HepG2 (cell line): ENCODE results near the gene CARD9. TPM values are rescaled to one million over a fixed set of nuclear protein-coding genes. Genes with fewer than 3 reads are reported as not detected.

Experiments used
- KLF9 ChIP-seq: IDR thresholded peaks from 2 replicates; pipeline ENCODE4 v1.6.1; 2016; ENCODE audit warnings: low read depth
- ZMAT3 ChIP-seq: sonication (generic); formaldehyde crosslinking; conservative IDR thresholded peaks from 2 replicates; pipeline ENCODE4 v1.7.0; 2021; ENCODE audit warnings: missing genetic modification reagents
- ZNF12 ChIP-seq: sonication (generic); formaldehyde crosslinking; IDR thresholded peaks from 2 replicates; pipeline ENCODE4 v1.5.0; 2020; ENCODE audit warnings: missing genetic modification reagents
- ZNF20 ChIP-seq: sonication (generic); formaldehyde crosslinking; IDR thresholded peaks from 2 replicates; pipeline ENCODE4 v1.4.0; 2020; ENCODE audit warnings: mild to moderate bottlenecking, moderate library complexity, missing genetic modification reagents
- polyA plus RNA-seq, 8 experiments: library from polyadenylated mRNA; depleted of rRNA in 3 of 8; stranded (reverse) in 7 of 8; unstranded in 1 of 8; fragments of >200 nt; fragmentation: Illumina TruSeq in 4 of 8; extraction: Trizol in 4 of 8; gene quantifications; 2 replicates each; pipeline versions ENCODE4 v1.2.1 to v1.2.3, GENCODE V29; 2011 to 2016; ENCODE audit warnings: low read depth in 4 of 8, missing spikeins in 1 of 8, mixed read lengths in 1 of 8; ENCODE audit not compliant: insufficient read depth in 1 of 8
- total RNA-seq, 5 experiments: library from RNA; depleted of rRNA; stranded (reverse); fragments of >200 nt; fragmentation: Illumina TruSeq; extraction: Trizol; gene quantifications; 2 replicates each; pipeline ENCODE4 v1.2.3, GENCODE V29; 2016; ENCODE audit warnings: low read depth in 1 of 5
- TF ChIP-seq, protein P1 (sequence below): sonication (generic); formaldehyde crosslinking; IDR thresholded peaks from 2 replicates; pipeline ENCODE4 v1.5.0; 2020; ENCODE audit warnings: mild to moderate bottlenecking, missing genetic modification reagents, borderline replicate concordance
- TF ChIP-seq, protein P2 (sequence below): sonication (generic); formaldehyde crosslinking; IDR thresholded peaks from 2 replicates; pipeline ENCODE4 v1.4.0; 2020; ENCODE audit warnings: missing genetic modification reagents, borderline replicate concordance
- TF ChIP-seq, protein P3 (sequence below): sonication (generic); formaldehyde crosslinking; IDR thresholded peaks from 2 replicates; pipeline ENCODE4 v1.4.0; 2020; ENCODE audit warnings: mild to moderate bottlenecking, low read depth, missing genetic modification reagents

The CARD9 gene
- total and polyA plus RNA-seq, 2 of the 13 experiments (the other 11 are each of a cell fraction or from before 2014, with no cell fraction given): 3.3 to 7.4 TPM

DNA sequence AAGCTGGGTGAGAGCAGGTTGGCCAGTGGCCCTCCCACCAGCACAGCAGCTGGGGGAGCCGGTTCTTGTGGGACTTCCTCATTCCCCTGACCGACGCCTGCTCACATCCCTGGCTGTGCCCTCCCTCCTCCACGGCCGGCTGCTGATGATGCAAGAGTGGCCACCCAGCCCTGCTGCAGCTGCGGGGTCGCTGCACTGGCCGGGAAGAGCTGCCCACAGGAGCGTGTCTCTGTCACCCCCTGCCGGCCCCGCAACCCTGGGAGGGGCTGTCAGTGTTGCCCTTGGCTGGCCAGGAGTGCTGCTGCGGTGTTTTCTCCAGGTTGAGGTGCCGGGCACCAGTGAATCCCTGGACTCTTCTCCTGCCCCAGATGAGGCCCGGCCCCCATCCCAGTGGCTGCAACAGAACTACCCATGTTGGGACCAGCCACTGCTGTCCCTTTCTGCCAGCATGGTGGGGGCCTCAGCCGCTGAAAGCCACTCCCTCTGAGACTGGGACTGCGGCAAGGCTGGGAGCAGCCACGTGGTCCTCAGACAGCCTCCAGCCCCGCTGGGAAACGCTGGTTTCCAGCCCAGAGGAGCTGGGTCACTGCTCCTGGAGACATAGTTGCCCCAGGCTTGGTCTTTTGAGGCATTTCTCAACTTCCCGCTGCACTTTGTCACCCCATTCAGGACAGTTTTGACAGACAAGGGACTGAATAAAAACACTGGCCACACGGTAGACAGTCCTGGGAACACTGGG is 739 bp downstream of the CARD9 start (continued):
- TF ChIP-seq, protein P1, sequence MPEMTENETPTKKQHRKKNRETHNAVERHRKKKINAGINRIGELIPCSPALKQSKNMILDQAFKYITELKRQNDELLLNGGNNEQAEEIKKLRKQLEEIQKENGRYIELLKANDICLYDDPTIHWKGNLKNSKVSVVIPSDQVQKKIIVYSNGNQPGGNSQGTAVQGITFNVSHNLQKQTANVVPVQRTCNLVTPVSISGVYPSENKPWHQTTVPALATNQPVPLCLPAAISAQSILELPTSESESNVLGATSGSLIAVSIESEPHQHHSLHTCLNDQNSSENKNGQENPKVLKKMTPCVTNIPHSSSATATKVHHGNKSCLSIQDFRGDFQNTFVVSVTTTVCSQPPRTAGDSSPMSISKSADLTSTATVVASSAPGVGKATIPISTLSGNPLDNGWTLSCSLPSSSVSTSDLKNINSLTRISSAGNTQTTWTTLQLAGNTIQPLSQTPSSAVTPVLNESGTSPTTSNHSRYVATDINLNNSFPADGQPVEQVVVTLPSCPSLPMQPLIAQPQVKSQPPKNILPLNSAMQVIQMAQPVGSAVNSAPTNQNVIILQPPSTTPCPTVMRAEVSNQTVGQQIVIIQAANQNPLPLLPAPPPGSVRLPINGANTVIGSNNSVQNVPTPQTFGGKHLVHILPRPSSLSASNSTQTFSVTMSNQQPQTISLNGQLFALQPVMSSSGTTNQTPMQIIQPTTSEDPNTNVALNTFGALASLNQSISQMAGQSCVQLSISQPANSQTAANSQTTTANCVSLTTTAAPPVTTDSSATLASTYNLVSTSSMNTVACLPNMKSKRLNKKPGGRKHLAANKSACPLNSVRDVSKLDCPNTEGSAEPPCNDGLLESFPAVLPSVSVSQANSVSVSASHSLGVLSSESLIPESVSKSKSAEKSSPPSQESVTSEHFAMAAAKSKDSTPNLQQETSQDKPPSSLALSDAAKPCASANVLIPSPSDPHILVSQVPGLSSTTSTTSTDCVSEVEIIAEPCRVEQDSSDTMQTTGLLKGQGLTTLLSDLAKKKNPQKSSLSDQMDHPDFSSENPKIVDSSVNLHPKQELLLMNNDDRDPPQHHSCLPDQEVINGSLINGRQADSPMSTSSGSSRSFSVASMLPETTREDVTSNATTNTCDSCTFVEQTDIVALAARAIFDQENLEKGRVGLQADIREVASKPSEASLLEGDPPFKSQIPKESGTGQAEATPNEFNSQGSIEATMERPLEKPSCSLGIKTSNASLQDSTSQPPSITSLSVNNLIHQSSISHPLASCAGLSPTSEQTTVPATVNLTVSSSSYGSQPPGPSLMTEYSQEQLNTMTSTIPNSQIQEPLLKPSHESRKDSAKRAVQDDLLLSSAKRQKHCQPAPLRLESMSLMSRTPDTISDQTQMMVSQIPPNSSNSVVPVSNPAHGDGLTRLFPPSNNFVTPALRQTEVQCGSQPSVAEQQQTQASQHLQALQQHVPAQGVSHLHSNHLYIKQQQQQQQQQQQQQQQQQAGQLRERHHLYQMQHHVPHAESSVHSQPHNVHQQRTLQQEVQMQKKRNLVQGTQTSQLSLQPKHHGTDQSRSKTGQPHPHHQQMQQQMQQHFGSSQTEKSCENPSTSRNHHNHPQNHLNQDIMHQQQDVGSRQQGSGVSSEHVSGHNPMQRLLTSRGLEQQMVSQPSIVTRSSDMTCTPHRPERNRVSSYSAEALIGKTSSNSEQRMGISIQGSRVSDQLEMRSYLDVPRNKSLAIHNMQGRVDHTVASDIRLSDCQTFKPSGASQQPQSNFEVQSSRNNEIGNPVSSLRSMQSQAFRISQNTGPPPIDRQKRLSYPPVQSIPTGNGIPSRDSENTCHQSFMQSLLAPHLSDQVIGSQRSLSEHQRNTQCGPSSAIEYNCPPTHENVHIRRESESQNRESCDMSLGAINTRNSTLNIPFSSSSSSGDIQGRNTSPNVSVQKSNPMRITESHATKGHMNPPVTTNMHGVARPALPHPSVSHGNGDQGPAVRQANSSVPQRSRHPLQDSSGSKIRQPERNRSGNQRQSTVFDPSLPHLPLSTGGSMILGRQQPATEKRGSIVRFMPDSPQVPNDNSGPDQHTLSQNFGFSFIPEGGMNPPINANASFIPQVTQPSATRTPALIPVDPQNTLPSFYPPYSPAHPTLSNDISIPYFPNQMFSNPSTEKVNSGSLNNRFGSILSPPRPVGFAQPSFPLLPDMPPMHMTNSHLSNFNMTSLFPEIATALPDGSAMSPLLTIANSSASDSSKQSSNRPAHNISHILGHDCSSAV: no peak
- TF ChIP-seq KLF9: no peak
- TF ChIP-seq ZMAT3 (CRISPR knock-in tag): no peak
- peak; percentile 70; the same call in 1 of the 2 replicates for TF ChIP-seq ZNF12 (CRISPR knock-in tag)
- TF ChIP-seq, protein P2, sequence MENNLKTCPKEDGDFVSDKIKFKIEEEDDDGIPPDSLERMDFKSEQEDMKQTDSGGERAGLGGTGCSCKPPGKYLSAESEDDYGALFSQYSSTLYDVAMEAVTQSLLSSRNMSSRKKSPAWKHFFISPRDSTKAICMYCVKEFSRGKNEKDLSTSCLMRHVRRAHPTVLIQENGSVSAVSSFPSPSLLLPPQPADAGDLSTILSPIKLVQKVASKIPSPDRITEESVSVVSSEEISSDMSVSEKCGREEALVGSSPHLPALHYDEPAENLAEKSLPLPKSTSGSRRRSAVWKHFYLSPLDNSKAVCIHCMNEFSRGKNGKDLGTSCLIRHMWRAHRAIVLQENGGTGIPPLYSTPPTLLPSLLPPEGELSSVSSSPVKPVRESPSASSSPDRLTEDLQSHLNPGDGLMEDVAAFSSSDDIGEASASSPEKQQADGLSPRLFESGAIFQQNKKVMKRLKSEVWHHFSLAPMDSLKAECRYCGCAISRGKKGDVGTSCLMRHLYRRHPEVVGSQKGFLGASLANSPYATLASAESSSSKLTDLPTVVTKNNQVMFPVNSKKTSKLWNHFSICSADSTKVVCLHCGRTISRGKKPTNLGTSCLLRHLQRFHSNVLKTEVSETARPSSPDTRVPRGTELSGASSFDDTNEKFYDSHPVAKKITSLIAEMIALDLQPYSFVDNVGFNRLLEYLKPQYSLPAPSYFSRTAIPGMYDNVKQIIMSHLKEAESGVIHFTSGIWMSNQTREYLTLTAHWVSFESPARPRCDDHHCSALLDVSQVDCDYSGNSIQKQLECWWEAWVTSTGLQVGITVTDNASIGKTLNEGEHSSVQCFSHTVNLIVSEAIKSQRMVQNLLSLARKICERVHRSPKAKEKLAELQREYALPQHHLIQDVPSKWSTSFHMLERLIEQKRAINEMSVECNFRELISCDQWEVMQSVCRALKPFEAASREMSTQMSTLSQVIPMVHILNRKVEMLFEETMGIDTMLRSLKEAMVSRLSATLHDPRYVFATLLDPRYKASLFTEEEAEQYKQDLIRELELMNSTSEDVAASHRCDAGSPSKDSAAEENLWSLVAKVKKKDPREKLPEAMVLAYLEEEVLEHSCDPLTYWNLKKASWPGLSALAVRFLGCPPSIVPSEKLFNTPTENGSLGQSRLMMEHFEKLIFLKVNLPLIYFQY (CRISPR knock-in tag): no peak
- TF ChIP-seq ZNF20: no peak
- TF ChIP-seq, protein P3, sequence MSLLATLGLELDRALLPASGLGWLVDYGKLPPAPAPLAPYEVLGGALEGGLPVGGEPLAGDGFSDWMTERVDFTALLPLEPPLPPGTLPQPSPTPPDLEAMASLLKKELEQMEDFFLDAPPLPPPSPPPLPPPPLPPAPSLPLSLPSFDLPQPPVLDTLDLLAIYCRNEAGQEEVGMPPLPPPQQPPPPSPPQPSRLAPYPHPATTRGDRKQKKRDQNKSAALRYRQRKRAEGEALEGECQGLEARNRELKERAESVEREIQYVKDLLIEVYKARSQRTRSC (CRISPR knock-in tag): no peak
